K562 (cell line): ENCODE data around the gene ADAM22.

Experiments used
- ATF2 ChIP-seq: sonication (generic); formaldehyde crosslinking; IDR thresholded peaks from 2 replicates; pipeline ENCODE4 v1.8.1; 2022; ENCODE audit warnings: missing genetic modification reagents
- CREM ChIP-seq: IDR thresholded peaks from 2 replicates; pipeline ENCODE4 v1.6.1; 2014; ENCODE audit warnings: antibody characterized with exemption, low read depth
- FOXK2 ChIP-seq, 2 experiments: fragments of 450-650 bp; IDR thresholded peaks in 1 of 2; conservative IDR thresholded peaks in 1 of 2; 2 replicates each; pipeline ENCODE4 v1.6.1; 2016; ENCODE audit warnings: low read depth in 2 of 2, mild to moderate bottlenecking in 1 of 2
- NR3C1 ChIP-seq: sonication (generic); formaldehyde crosslinking; IDR thresholded peaks from 2 replicates; pipeline ENCODE4 v1.8.1; 2022; ENCODE audit warnings: missing genetic modification reagents
- POLR2A ChIP-seq: fragments of 450-650 bp; conservative IDR thresholded peaks from 2 replicates; pipeline ENCODE4 v1.6.1; 2016
- SIRT6 ChIP-seq: IDR thresholded peaks from one replicate; pipeline ENCODE4 v1.6.1; 2012; ENCODE audit warnings: low read depth, mild to moderate bottlenecking, control low read depth, inconsistent platforms, low read length, moderate library complexity
- ZNF282 ChIP-seq: sonication (generic); formaldehyde crosslinking; IDR thresholded peaks from 2 replicates; pipeline ENCODE4 v1.8.1; 2023; ENCODE audit warnings: missing genetic modification reagents
- TF ChIP-seq, protein P1 (sequence below): IDR thresholded peaks from 3 replicates; pipeline ENCODE4 v1.6.1; 2011; ENCODE audit warnings: borderline replicate concordance, mild to moderate bottlenecking; ENCODE audit not compliant: insufficient read length, insufficient read depth

DNA sequence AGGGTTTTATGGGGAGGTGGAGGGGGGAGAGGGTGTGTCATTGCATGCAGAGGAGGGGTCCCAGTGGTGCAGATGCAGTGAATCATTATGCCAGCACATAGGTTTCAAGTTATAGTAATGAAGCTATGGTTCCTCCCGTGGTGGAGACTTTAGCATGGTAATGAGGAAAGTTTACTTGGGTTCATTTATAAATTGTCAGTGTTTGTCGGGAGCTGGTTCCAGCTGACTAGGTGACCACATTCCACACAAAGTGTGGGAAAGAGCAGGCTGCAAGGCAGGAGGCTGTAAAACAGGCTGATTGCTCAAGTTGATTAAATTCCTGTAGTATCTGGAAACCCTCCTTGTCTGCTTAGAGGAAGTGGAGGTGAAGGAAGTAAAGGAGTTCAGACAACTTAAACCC is 206.9 kb downstream of the ADAM22 start:
- TF ChIP-seq ZNF282 (CRISPR knock-in tag), result no peak
- no peak for TF ChIP-seq FOXK2 (conservative IDR thresholded peaks at IDR 0.05 in 1 of 2, IDR thresholded peaks at IDR 0.05 in 1 of 2; ENCODE audit: low read depth in 2 of 2)
- no peak for TF ChIP-seq ATF2
- no peak for TF ChIP-seq NR3C1 (CRISPR knock-in tag)
- no peak for TF ChIP-seq CREM
- TF ChIP-seq POLR2A, result no peak
- no peak for TF ChIP-seq SIRT6
- TF ChIP-seq, protein P1, sequence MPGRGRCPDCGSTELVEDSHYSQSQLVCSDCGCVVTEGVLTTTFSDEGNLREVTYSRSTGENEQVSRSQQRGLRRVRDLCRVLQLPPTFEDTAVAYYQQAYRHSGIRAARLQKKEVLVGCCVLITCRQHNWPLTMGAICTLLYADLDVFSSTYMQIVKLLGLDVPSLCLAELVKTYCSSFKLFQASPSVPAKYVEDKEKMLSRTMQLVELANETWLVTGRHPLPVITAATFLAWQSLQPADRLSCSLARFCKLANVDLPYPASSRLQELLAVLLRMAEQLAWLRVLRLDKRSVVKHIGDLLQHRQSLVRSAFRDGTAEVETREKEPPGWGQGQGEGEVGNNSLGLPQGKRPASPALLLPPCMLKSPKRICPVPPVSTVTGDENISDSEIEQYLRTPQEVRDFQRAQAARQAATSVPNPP, result no peak
